ENCODE data around the gene GRK3.
A peak's percentile ranks its signal among the peaks of the same experiment; 100 is the strongest.
"Not testable (repeated sequence)": the region's sequence is repeated elsewhere in the genome, so short reads cannot be mapped to it uniquely, and the experiment has no call there.

Gene GRK3

DNA sequence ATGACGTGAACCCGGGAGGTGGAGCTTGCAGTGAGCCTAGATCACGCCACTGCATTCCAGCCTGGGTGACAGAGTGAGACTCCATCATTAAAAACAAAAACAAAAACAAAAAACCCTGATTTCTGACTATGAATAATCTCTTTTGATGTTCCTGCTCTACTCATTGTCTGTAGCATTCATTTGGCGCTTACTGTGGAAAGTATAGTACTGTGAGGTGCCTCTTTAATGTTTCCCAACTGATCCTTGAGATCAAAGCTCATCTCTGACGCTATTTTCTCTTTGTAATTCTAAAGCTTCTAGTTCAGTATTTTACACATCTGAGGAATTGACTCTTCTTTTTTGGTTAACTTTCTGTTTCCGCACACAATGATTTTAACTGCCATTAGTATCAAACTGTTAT is 60.0 kb downstream of the GRK3 start:
- Histone ChIP-seq H3K4me3 (ENCODE audit: low read length) (no peak overlapping the region), H3K4me2 (ENCODE audit: low read length) (no peak overlapping the region), H3K27ac (ENCODE audit: low read depth, low read length) (no peak overlapping the region), H3K27me3 (ENCODE audit: control insufficient read depth, low read length) (no peaks in the 10 kb centered on the region), H3K36me3 (ENCODE audit: control insufficient read depth, low read length) (no peaks in the 10 kb centered on the region), H3K4me1 (ENCODE audit: control insufficient read depth, low read length) (peaks cover 22% of the 10 kb centered on the region), H4K20me1 (ENCODE audit: control insufficient read depth, insufficient read depth, low read depth, low read length) (0 out of 2 replicates have a peak, but pooled peaks cover 1% of the 10 kb centered on the region), H3K9me2 (replicated peaks; ENCODE audit: control insufficient read depth, low read length) (no peaks in the 10 kb centered on the region), H3K79me2 (ENCODE audit: control insufficient read depth, low read length) (no peaks in the 10 kb centered on the region), H3F3A (ENCODE audit: control insufficient read depth, insufficient read depth) (no peaks in the 10 kb centered on the region), H3K9me3 (ENCODE audit: control insufficient read depth, insufficient read depth, low read length) (no peaks in the 10 kb centered on the region)
- TF ChIP-seq EZH2phosphoT487 (IDR thresholded peaks at IDR 0.05; ENCODE audit: borderline replicate concordance, low read length) = no peak
- TF ChIP-seq, protein P1, sequence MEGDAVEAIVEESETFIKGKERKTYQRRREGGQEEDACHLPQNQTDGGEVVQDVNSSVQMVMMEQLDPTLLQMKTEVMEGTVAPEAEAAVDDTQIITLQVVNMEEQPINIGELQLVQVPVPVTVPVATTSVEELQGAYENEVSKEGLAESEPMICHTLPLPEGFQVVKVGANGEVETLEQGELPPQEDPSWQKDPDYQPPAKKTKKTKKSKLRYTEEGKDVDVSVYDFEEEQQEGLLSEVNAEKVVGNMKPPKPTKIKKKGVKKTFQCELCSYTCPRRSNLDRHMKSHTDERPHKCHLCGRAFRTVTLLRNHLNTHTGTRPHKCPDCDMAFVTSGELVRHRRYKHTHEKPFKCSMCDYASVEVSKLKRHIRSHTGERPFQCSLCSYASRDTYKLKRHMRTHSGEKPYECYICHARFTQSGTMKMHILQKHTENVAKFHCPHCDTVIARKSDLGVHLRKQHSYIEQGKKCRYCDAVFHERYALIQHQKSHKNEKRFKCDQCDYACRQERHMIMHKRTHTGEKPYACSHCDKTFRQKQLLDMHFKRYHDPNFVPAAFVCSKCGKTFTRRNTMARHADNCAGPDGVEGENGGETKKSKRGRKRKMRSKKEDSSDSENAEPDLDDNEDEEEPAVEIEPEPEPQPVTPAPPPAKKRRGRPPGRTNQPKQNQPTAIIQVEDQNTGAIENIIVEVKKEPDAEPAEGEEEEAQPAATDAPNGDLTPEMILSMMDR (IDR thresholded peaks at IDR 0.05; ENCODE audit: low read depth, low read length, poor library complexity, severe bottlenecking) = no peak

DNA sequence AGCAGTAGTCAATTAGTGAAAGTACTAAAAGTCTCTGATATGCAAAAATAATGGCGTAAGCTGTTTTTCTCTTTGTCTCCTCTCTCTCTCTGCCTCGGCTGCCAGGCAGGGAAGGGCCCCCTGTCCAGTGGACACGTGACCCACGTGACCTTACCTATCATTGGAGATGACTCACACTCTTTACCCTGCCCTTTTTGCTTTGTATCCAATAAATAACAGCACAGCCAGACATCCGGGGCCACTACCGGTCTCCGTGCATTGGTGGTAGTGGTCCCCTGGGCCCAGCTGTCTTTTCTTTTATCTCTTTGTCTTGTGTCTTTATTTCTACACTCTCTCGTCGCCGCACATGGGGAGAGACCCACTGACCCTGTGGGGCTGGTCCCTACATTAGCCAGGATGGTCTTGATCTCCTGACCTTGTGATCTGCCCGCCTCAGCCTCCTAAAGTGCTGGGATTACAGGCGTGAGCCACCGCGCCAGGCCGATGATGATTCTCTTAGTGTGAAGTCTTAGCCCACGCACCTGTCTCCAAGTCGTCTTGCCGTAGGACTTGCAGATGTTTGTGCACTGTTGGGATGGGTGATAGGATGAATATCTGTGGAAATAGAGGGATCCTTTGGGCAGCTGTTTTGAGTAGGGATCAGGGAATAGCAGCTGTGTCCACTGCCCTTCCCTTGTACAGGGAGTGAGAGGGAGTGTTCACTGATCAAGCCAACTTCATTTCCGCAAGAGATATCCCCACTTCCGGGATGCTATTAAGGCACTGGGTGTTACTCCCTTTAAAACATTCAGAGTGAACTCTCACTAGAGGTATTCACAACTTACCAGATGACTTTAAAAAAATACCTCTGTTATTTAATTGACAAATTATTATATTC is 61.5 kb downstream of the GRK3 start:
- H3K27ac ChIP-seq (ENCODE audit: low read depth, low read length) = peak overlapping the region; percentile 44
- H3K9me2 ChIP-seq (replicated peaks; ENCODE audit: control insufficient read depth, low read length); H3K79me2 ChIP-seq (ENCODE audit: control insufficient read depth, low read length); H3F3A ChIP-seq (ENCODE audit: control insufficient read depth, insufficient read depth); H4K20me1 ChIP-seq (ENCODE audit: control insufficient read depth, insufficient read depth, low read depth, low read length); H3K27me3 ChIP-seq (ENCODE audit: control insufficient read depth, low read length); H3K36me3 ChIP-seq (ENCODE audit: control insufficient read depth, low read length); H3K9me3 ChIP-seq (ENCODE audit: control insufficient read depth, insufficient read depth, low read length): not testable (repeated sequence)
- peak overlapping the region; percentile 41 for H3K4me3 ChIP-seq (ENCODE audit: low read length)
- peaks cover 22% of the 10 kb centered on the region for H3K4me1 ChIP-seq (ENCODE audit: control insufficient read depth, low read length)
- peak overlapping the region; percentile 51 for H3K4me2 ChIP-seq (ENCODE audit: low read length)

DNA sequence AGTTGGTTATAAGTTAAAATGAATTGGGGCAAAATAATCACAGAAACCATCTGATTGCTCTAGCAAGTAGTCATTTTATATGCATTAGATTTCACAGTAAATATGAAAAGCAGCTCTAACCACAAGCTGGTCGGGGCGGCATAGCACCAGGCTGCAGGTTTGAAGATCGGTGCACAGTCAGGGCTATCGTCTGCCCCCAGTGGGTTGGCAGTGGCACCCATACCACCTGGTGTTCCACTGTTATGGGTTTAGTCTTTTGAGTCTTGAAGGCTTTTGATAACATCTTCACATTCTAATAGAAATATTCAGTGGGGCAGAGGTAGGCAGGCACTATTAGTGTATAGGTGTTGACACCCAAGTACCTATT is 62.1 kb downstream of the GRK3 start:
- no peaks in the 10 kb centered on the region for H3K9me2 ChIP-seq (replicated peaks; ENCODE audit: control insufficient read depth, low read length)
- no peaks in the 10 kb centered on the region for H3K36me3 ChIP-seq (ENCODE audit: control insufficient read depth, low read length)
- H4K20me1 ChIP-seq (ENCODE audit: control insufficient read depth, insufficient read depth, low read depth, low read length) = 0 out of 2 replicates have a peak, but pooled peaks cover 4% of the 10 kb centered on the region
- peak overlapping the region; percentile 12 for H3K4me3 ChIP-seq (ENCODE audit: low read length)
- H3K4me1 ChIP-seq (ENCODE audit: control insufficient read depth, low read length) = peaks cover 22% of the 10 kb centered on the region
- no peaks in the 10 kb centered on the region for H3K9me3 ChIP-seq (ENCODE audit: control insufficient read depth, insufficient read depth, low read length)
- peak overlapping the region; percentile 44 for H3K27ac ChIP-seq (ENCODE audit: low read depth, low read length)
- no peaks in the 10 kb centered on the region for H3K27me3 ChIP-seq (ENCODE audit: control insufficient read depth, low read length)
- H3K79me2 ChIP-seq (ENCODE audit: control insufficient read depth, low read length) = no peaks in the 10 kb centered on the region
- H3K4me2 ChIP-seq (ENCODE audit: low read length) = peak overlapping the region; percentile 51
- no peaks in the 10 kb centered on the region for H3F3A ChIP-seq (ENCODE audit: control insufficient read depth, insufficient read depth)
- no peak for TF ChIP-seq EZH2phosphoT487 (IDR thresholded peaks at IDR 0.05; ENCODE audit: borderline replicate concordance, low read length)
- TF ChIP-seq, protein P1 (IDR thresholded peaks at IDR 0.05; ENCODE audit: low read depth, low read length, poor library complexity, severe bottlenecking) = peak; percentile 14

GRCh38 chr22:25627271-25627852 is 62.9 kb downstream of the GRK3 start:
- Histone ChIP-seq H3K9me2 (replicated peaks; ENCODE audit: control insufficient read depth, low read length) (no peaks in the 10 kb centered on the region), H3K4me1 (ENCODE audit: control insufficient read depth, low read length) (peaks cover 22% of the 10 kb centered on the region), H3K4me2 (ENCODE audit: low read length) (peak overlapping the region; percentile 51), H3F3A (ENCODE audit: control insufficient read depth, insufficient read depth) (no peaks in the 10 kb centered on the region), H3K27ac (ENCODE audit: low read depth, low read length) (peak overlapping the region; percentile 44), H3K36me3 (ENCODE audit: control insufficient read depth, low read length) (no peaks in the 10 kb centered on the region), H3K4me3 (ENCODE audit: low read length) (0 out of 2 replicates have a peak overlapping the region, but pooled peaks have one; percentile 12), H3K27me3 (ENCODE audit: control insufficient read depth, low read length) (no peaks in the 10 kb centered on the region), H3K9me3 (ENCODE audit: control insufficient read depth, insufficient read depth, low read length) (no peaks in the 10 kb centered on the region), H3K79me2 (ENCODE audit: control insufficient read depth, low read length) (no peaks in the 10 kb centered on the region), H4K20me1 (ENCODE audit: control insufficient read depth, insufficient read depth, low read depth, low read length) (0 out of 2 replicates have a peak, but pooled peaks cover 4% of the 10 kb centered on the region)
- no peak for TF ChIP-seq EZH2phosphoT487 (IDR thresholded peaks at IDR 0.05; ENCODE audit: borderline replicate concordance, low read length)
- TF ChIP-seq, protein P1 (IDR thresholded peaks at IDR 0.05; ENCODE audit: low read depth, low read length, poor library complexity, severe bottlenecking) = no peak

Measured in DOHH2 (cell line).